NCI-H1105 (cell line): ENCODE results near the gene PDLIM5.
"Not testable (repeated sequence)": the region's sequence is repeated elsewhere in the genome, so short reads cannot be mapped to it uniquely, and the experiment has no call there.

ENCODE experiments used
- DNase-seq: peaks from one replicate; lab custom pipeline; 2025; lab: John Stamatoyannopoulos, UW

Gene PDLIM5

GRCh38 chr4:94653095-94653649 is 201.4 kb downstream of the PDLIM5 start:
- no peak for DNase-seq

- DNase-seq = no peak
Measured at GRCh38 chr4:94653984-94654609, 202.4 kb downstream of the PDLIM5 start.

GRCh38 chr4:94654714-94655113 is 203.0 kb downstream of the PDLIM5 start:
- no peak for DNase-seq

- DNase-seq = no peak
Measured at GRCh38 chr4:94660614-94661013, 208.9 kb downstream of the PDLIM5 start.

GRCh38 chr4:94665021-94665420 is 213.3 kb downstream of the PDLIM5 start:
- not testable (repeated sequence) for DNase-seq

- DNase-seq = no peak
Measured at GRCh38 chr4:94665500-94666404, 214.0 kb downstream of the PDLIM5 start.

- DNase-seq = no peak
Measured at GRCh38 chr4:94668724-94669123, 217.0 kb downstream of the PDLIM5 start.

GRCh38 chr4:94669672-94670664 is 218.2 kb downstream of the PDLIM5 start:
- DNase-seq = no peak

- no peak for DNase-seq
Measured at GRCh38 chr4:94671113-94671512, 219.4 kb downstream of the PDLIM5 start.

- peak; percentile 23 for DNase-seq
Measured at GRCh38 chr4:94673961-94674360, 222.2 kb downstream of the PDLIM5 start.

GRCh38 chr4:94676970-94677369 is 225.2 kb downstream of the PDLIM5 start:
- no peak for DNase-seq

- DNase-seq = no peak
Measured at GRCh38 chr4:94678896-94679295, 227.2 kb downstream of the PDLIM5 start.

GRCh38 chr4:94680176-94680862 is 228.6 kb downstream of the PDLIM5 start:
- no peak for DNase-seq

- no peak for DNase-seq
Measured at GRCh38 chr4:94686086-94686485, 234.3 kb downstream of the PDLIM5 start.

GRCh38 chr4:94689155-94689860 is 237.6 kb downstream of the PDLIM5 start:
- DNase-seq = no peak

GRCh38 chr4:94690851-94691254 is 239.1 kb downstream of the PDLIM5 start:
- no peak for DNase-seq

GRCh38 chr4:94691552-94691951 is 239.8 kb downstream of the PDLIM5 start:
- DNase-seq = no peak

GRCh38 chr4:94695384-94695783 is 243.6 kb downstream of the PDLIM5 start:
- no peak for DNase-seq

GRCh38 chr4:94698187-94698586 is 246.4 kb downstream of the PDLIM5 start:
- no peak for DNase-seq

GRCh38 chr4:94700298-94700697 is 248.6 kb downstream of the PDLIM5 start:
- no peak for DNase-seq
